HuH-7.5 (cell line): Measurements from ENCODE around the gene NHLH1.
A peak's percentile ranks its signal among the peaks of the same experiment; 100 is the strongest.

ENCODE experiments used
- DNase-seq: peaks from one replicate; pipeline ENCODE4 v3.0.0; 2011; ENCODE audit warnings: low spot score

The NHLH1 gene

DNA sequence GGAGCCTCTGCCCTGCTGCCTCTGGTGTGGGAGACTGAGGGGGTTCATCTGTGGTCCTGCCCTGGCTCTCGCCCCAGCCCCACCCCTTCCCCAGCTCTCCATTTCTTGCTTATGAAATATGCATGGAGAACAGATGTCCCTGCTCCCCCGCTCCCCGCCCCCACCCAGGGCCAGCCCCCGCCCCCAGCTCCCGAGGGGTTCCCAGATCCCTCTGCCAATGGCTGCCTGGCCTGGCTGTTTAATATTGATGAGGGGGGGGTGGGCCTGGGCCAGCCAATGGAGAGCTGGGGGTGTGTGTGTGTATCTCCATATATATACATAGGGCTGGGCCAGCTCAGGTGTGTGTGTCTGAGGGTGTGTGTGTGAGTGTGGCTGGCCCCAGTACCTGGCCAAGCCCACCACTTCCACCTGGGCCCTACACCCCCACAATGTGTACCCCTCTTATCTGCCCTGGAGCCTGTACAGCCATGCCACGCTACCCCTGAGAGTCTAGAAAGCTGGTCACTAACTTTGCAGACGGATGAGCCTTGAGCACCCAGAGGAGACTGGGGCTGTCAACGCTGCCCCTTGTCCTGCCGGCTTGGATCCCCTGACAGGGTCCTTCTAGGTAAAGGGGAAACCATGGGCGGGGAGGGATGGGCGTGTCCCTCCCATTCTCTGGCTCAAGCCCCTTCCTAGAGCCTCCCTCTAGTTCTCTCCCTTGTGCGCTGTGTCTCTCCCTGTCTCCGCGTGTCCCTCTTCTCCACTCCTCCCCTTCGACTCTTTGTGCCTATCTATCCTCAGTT is at the start of gene NHLH1:
NHLH1 (plus strand) TSS at position 341 of the 785 bp plus-strand sequence. CDS start 3,661 bp downstream, outside the sequence.
- no peak for DNase-seq

DNA sequence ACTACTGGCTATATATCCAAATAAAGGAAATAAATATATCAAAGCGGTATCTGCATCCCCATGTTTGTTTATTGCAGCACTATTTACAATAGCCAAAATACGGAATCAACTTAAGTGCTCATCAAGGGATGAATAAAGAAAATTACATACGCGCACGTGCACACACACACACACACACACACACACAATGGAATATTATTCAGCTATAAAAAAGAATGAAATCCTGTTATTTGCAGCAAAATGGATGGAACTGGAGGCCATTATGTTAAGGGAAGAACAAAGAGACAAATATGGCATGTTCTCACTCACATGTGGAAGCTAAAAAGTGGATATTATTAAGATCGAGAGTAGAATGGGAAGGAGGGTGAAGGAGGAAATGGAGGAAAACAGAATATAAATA is 44.0 kb upstream of the NHLH1 start:
- no peak for DNase-seq

DNA sequence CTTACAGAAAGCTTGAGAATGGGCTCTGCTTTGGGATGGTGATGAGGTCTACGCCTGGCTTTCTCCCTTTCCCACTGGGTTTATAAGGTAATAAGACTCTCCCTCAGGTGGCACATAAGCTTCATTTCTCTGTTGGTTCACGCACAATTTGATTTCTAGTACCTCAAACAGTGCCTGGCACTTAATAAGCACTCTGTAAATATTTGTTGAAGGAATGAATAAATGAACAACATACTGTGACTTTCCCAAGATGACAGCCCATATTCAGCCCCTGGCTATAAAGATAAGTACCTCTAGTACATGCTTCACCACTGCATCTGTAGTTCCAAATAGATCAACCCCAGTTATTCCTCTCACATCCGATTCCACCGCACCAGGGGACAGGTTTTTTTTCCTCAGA is 41.6 kb upstream of the NHLH1 start:
- DNase-seq, result no peak

DNA sequence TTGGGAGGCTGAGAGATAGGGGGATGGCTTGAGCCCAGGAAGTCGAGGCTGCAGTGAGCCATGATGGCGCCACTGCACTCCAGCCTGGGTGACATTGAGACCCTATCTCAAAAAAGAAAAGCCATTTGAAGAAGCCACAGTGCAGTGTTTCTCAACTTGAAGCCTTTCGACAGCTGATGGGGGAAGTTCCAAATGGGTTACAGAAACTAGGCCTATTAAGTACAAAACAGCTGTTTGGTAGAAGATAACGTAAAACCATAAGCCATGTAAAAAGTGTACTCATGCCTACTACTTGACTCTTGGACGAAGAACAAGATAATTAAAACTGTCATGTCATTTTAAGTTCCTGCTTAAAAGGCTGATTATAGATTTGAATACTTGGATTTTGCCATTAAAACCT is 40.5 kb upstream of the NHLH1 start:
- DNase-seq, result no peak

DNA sequence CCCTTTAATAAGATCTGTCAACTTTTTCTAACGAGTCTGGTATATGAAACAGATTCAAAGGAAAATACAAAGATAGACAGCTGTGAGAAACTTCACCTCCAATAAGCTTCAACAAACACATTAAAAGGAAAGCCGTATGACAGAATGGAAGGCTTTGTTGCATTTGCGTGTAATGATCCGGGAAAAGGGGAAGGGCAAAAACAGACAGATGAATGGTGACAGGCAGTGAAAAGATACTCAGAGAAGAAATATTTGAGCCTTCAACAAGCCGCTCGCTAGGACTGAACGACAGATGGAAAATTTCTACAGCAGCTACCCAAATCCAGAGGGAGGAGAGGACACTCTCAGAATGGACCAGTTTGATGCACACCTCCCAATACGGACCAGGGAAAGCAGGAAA is 38.7 kb upstream of the NHLH1 start:
- DNase-seq, result no peak

DNA sequence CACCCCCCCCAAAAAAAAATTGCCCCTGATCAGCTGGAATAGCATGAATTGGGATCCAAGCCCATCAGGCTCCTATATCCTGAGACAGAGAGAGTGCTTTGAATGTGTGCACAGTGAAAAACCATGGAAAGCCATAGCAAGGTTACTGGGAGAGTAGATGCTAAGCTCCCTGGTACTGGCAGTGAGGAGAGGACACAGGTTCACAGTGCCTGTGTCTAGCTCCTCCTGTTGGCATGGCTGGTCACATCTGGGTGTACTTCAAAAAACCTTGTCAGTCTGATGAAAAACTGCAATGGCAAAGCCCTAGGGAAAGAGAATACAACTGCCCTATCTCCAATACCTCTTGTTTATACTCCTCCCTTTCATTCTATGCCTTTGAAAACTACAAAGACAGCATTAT is 36.8 kb upstream of the NHLH1 start:
- DNase-seq, result no peak

DNA sequence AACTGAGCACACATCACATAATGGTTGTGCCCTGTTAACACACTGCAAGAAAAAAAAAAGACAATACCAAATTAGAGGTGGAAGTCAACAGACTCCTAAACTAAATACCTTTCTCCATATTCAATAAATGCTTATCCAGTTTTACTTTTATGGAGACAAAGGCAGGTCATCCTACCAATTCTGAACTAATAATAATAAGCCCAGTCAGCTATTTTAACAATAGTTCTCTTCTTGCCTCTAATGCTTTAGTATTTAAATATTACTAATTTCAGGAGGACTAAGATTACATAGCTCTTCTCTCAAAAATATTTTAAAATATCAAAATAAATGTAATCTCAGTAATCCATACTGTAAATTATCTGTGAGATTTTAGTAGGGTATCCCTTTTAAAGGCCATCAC is 34.4 kb upstream of the NHLH1 start:
- no peak for DNase-seq

DNA sequence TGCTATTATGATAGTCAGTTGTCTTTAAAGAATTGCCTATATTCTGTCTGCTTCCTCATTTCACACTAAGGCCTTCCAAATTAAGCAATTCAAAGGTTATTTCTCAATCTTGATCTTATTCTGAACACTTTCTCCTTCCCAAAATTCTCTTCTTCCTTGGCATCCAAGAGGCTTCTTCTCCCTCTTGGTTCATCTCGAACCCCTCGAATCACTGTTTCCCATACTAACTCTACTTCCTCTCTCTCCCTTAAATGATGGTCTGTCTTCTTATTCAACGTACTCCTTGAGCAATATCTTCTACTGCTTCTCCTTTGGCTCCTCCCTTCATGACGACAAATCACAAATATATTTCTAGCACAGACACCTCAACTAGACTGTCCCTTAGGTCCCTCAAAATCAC is 28.3 kb upstream of the NHLH1 start:
- DNase-seq, result no peak

DNA sequence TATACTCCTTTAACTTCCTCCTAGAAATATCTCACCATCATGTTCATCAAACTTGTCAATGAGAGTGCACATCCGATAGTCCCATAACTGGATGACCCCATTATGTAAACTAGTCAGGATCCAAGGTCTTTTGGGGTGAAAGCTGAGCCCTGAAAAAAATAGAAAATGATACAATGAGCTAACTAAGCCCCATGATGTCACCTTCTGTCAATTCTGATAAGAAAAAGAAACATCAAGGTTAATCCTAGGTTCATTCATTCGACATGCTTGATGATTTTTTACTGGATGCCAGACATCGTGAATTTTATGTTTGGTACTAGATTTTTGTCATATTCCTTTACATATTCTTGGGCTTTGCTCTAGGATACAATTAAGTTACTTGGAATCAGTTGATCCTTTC is 26.7 kb upstream of the NHLH1 start:
- DNase-seq, result no peak

DNA sequence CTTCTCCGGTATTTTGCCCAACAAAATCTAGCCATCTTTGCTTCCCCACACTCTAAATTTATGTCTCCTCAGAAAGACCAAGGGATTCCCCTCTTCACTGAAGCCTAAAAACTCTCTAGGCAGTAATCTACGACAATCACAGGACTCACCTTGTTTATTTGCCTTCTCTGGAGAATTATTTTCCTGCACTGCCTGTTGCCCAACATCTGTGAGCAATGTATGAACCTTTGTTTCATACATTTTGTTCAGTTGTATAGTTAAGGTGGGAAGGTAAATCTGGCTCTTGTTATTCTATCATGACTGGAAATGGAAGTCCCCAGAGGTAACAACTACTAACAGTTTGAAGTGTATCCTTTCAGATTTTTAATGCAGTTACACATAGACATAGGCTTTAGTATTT is 26.0 kb upstream of the NHLH1 start:
- no peak for DNase-seq

DNA sequence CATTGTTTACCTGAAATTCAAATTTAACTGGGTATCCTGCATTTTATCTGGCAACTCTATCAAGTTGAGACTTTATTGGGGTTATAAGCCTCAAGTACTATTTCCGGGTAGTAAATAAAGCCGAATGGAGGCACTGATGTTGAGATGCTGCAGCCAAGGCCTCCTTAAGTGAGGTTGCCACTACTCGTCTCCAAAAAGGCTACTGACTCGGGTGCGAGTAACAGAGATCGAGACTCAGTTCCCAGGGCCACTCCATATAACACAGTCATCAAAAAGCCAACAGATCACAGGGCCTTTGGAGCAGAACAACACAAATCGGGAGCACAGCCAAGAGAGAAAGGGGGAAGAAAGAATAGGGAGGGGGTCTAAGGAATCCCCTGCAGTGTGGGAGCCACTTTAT is 24.3 kb upstream of the NHLH1 start:
- DNase-seq, result no peak

DNA sequence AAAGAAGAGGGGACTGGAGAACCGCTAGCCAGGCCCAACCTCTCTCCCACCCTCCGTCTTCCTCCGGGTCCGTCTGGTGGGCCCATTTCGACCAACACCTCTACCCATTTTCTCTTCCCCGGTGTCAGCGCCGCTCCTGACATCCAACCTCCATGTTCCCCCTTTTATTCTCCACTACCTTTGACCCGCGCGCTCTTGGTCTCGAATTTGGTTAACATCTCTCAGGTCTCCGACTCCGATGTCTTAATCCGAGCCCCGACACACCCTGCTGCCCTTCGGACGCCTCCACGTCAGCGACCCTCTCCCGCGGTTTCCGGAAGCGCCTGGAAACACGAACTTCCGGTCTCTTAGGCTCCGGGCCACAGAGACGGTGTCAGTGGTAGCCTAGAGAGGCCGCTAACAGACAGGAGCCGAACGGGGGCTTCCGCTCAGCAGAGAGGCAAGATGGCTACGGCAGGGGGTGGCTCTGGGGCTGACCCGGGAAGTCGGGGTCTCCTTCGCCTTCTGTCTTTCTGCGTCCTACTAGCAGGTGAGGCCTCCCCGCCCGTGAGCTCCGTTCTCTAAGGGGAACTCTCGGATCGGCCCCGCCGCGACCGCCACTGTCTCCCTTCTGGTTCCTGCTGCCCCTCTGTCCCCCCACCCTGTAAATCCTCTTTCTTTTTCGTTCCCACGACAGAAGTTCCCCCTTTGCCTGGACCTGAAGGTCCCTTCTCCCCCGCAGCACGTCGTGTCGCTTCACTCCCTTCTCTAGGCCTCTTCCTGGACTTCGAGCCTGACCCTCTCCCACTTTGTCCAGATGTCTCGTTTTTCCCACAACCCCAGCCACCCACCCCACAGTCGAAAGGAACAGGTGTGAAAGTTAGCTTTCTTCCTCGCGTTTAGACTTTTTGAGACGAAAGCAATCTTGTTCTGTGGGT is 23.7 kb upstream of the NHLH1 start, which contains the start of the genes COPA and NCSTN:
COPA (minus strand) TSS at position 298 of the 917 bp plus-strand sequence; CDS start at position 218, 80 bp downstream.
NCSTN (plus strand) TSS at position 431 of the 917 bp plus-strand sequence; CDS start at position 445, 14 bp downstream.
- DNase-seq, result peak; percentile 65

DNA sequence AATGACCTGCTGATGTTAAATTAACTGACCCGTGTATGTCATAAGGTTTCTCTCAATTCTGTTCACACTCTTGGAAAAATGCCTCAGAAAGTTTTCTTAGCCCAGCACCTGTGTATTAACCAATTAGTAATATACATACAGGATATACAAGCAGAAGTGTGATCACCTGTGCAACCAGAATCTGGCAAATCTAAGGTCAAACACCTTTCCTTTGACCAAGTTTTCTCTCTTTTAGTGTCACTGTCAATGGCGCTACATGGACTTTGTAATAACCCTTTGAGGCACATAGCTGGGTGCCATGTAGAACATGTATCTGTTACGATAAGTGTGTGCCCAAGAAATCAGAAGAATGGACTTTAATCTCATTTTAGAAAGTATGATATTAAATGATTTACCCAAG is 22.6 kb upstream of the NHLH1 start:
- DNase-seq, result no peak

DNA sequence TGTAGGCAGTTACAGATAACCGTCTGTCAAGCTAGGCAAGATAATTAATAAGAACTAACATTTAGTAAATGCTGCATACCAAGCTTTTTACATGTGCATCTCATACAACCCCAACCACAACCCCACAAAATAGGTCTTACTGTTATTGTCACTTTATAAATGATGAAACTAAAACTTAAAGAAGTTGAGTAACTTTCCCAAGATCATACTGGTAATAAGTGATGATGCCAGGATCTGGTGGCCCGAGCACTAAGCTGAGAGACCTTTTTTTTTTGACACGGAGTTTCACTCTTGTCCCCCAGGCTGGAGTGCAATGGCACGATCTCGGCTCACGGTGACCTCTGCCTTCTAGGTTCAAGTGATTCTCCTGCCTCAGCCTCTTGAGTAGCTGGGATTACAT is 21.9 kb upstream of the NHLH1 start:
- no peak for DNase-seq

DNA sequence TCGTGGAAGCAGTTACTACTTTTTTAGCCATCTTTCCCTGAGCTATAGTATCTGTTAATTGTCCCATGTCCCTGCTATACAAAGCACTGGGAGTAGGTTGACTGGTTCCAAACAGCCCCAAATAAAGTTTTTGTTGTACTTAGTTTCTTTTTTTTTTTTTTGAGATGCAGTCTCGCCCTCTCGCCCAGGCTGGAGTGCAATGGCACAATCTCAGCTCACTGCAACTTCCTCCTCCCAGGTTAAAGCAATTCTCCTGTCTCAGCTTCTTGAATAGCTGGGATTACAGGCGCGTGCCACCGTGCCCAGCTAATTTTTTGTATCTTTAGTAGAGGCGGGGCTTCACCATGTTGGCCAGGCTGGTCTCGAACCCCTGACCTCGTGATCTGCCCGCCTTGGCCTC is 20.4 kb upstream of the NHLH1 start:
- DNase-seq, result no peak

DNA sequence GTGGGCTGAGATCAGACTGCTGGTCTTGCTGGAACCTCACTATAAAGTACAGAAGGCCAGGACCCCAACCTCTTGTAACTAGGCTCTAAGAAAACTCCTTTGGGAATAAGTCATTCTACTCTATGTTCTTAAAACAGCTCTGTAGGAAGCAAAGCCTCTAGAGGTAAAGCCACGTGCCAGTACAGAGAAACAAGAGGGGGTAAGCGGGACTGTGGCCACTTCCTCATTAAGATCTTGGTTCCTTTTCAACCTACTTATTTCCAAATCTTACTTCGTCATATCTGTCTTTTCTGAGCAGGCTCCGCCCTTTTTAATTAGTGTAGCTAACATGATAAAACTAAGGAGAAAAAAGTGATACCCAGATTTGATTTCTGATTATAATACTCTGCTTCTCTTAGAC is 19.9 kb upstream of the NHLH1 start:
- no peak for DNase-seq

DNA sequence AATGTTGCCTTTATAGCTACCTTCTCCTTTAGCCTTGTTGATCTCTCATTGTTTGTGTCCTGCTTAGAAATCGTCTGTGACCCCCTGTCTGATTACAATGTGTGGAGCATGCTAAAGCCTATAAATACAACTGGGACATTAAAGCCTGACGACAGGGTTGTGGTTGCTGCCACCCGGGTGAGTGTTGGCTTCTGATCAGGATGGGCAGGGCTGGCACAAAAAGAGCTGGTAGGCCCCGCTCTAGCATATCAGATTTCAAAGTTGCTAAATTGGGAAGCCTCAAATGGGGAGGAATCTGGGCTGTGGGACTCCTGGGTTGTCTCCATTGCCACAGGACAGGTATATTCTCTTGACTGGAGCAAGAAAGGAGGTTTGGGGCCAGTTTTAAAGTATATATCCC is 15.2 kb upstream of the NHLH1 start:
- no peak for DNase-seq

DNA sequence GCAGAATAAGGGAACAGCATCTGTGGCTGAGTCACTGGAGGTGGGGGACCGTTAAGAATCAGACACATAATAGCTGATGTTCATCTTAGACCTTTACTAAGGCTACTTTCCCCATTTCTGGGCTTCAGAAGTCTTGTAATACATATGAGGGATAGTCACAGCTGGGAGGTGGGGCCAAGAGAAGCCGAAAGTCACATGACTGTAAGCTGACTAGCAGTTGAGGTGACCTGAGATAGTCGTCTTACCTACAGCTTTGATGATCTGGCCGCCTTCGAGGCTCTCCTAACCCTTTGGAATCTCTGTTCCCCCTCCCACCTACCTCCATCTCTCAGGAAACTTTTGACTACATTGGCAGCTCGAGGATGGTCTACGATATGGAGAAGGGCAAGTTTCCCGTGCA is 14.3 kb upstream of the NHLH1 start:
- no peak for DNase-seq

DNA sequence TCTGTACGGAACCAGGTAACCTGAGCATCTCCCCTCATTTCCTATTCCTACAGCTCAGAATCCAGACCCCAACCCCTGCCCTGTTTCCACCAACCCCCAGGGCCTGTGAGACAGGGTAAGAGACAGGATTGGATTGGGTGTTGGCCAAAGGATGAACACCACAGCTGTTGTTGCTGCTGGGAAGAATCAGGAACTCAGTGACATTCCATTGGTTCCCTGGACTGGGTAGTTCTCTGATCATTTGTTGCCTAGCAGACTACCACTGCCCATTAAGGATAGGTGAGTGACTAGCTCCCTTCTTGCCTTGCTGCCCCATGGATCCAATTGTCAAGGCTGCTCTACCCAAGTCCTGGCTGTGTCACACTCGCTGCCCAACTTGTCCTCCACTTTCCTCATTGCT is 13.6 kb upstream of the NHLH1 start:
- no peak for DNase-seq

DNA sequence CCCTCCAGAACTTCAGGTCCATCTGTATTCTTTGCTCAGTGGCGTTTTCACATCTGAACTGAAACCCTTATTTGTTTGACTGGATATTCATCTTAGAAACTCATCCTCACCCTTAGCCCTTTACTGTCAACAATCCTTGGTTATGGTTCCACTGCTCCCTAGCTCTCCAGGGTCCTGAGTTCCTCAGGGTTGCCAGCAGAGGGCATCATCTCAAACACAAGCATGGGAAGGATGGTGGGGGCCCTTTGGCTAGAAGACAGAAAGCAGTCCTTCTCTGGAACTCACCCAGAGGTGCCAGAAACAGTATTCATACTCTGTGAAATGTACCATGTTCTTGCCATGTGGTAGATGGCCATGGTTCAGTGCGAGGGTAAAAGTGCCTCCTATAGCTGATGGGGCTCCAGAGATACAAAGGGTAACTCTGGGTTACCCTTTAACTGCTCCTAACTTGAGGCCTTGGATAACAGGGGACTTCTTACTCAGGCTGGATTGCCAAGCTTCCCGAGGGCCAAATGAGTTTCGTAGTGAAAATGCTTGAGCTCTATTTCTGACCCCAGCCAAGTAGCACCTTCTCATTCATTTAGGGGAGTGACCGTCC is 12.4 kb upstream of the NHLH1 start:
- peak; percentile 21 for DNase-seq

DNA sequence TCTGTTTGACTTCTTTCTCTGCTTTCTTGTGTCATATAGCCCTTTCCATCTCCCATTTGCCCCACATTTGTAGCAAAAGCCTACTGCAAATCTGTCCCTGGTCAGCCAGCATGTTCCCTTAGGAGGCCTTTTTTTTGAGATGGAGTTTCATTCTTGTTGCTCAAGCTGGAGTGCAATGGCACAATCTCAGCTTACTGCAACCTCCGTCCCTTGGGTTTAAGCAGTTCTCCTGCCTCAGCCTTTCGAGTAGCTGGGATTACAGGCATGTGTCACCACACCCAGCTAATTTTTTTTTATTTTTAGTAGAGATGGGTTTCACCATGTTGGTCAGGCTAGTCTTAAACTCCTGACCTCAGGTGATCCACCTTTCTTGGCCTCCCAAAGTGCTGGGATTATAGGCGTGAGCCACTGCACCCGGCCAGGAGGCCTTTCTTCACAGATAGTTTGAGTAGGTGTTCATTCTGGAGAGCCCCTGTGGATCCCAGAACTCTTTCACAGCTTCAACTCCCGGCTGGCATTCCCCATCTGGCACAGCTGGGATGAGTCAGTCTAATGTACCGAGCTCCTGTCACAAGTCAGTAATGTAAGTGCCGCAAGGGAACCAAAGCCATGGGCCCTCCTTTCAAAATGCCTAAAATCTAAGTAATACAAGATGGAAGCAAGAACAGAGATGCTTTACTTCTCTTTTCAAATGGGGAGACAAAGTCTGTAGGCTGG is 9.4 kb upstream of the NHLH1 start:
- DNase-seq, result no peak

DNA sequence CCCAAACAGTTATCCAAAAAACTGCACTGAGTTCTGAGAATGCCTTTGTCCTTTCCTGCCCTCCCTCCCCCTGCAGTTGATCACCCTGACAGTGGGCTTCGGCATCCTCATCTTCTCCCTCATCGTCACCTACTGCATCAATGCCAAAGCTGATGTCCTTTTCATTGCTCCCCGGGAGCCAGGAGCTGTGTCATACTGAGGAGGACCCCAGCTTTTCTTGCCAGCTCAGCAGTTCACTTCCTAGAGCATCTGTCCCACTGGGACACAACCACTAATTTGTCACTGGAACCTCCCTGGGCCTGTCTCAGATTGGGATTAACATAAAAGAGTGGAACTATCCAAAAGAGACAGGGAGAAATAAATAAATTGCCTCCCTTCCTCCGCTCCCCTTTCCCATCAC is 8.8 kb upstream of the NHLH1 start:
- no peak for DNase-seq
